GM19328 (cell line): Measurements from ENCODE around the gene MTG2.

Source experiments
- ATAC-seq: cut with Tn5 transposase; IDR thresholded peaks from one replicate; pipeline ENCODE4 v1.9.1; 2021; ENCODE audit warnings: mild to moderate bottlenecking, moderate library complexity; ENCODE audit not compliant: unreplicated experiment

The MTG2 gene

DNA sequence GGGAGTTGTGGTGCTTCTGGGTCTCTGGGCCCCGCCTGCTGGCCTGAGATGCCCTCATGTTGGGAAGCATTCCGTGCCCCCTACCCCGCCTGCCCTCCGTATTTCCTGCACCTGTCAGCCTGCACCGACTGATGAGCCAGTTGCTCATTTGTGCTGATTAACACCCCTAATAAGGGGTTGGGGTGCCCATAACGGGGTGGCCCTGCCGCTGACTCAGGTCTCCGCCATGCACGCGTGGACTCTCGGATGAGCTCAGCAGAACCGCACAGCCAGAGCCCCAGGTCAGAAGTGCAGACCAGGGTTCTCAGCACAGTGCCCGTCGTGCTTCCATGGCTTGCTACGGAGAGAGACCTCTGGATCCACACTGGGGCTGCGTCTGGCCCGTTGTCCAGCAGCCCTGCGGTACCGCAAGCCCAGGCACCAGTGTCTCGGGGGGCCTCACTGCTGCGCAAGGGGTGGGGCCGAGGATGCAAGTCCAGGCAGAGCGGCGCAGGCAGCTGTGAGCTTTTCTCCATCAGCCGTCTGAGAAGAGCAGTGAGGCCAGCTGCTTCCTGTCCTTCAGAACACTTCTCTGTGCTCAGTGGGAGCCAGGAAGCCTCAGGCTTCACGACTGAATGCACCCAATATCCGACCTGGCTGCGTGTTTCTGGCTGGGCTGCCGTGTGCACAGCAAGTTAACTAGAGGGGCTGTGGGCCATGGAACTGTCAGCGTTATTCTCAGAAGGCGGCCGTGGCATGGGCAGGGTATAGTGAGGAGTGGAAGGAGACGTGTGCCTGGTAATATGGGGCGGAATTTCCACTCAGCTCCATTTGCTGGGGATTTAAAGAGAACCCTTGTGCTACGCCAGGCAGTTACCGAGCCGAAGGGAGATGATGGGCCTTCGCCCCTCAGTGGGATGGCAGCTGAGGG, 18.6 kb downstream of the MTG2 start:
- peak; percentile 60 for ATAC-seq

DNA sequence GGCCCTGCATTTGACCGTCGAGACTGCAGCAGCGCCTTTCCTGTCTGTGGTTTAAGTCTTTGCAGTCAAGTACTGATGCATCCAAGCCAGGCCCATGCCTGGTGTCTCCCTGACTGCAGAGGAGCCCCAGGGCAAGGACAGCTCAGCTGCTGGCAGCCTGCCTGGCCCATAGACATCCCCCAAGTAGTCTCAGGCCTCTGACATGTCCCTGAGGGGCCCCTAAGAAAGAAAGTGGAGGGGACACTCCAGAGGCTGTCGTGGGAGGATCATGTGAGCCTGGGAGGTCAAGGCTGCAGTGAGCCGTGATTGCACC, 19.2 kb downstream of the MTG2 start:
- ATAC-seq = no peak

DNA sequence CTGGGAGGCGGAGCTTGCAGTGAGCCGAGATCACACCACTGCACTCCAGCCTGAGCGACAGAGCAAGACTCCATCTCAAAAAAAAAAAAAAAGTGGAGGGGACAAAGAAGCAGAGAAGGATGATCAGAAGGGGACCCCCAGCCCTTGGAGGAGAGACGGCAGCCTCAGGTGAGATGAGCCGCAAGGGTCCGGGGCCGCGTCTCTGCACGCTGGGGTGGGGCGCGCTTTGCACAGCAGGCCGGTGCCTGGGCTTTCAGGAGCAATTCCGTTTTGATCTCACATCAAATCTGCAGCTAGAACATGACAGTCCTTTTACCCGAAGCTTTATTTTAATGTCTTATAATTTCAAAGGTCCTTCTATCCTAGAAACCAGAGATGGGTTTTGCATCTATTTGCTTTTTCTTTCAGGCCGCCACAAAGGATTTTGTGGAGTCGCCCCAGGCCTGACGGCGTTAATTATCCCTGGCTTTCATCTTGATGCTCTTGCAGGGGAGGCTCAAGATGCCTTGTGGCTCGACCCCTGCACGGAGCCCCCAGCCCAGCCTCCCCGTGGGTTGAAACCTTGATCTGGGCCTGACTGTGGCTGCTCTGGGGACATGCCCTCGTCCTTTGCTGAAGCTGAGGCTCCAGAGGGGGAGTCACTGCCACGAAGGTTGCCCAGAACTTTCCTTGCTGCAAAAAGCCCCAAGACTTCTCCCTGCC, 20.0 kb downstream of the MTG2 start:
- no peak for ATAC-seq

DNA sequence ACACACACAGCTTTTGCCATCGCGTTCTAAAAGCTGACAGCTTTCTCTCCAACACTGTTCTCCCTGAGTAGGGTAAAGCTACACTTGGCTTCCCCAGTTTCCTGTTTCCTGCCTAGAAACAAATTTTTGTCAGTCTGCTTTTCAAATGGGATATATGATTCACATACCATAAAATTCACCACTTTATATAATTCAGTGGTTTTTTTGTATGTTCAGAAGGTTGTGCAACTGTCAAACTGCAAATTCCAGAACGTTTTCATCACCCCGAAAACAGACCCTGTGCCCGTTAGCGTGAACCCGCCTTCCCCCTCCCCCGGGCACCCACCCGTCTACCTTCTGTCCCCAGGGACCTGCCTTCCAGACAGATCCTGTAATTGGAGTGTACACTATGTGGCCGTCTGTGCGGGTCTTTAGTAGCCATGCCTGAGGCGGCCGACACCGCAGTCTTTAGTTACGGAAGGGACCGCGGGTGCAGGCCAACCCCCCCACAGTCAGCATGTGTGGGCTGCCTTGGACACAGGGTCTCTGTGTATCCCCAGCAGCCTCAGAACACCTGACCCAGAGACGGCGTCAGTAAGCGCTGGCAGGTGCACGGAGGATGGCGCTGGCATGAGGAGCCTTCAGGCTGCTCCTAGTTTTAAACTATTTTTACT, 20.7 kb downstream of the MTG2 start:
- no peak for ATAC-seq

DNA sequence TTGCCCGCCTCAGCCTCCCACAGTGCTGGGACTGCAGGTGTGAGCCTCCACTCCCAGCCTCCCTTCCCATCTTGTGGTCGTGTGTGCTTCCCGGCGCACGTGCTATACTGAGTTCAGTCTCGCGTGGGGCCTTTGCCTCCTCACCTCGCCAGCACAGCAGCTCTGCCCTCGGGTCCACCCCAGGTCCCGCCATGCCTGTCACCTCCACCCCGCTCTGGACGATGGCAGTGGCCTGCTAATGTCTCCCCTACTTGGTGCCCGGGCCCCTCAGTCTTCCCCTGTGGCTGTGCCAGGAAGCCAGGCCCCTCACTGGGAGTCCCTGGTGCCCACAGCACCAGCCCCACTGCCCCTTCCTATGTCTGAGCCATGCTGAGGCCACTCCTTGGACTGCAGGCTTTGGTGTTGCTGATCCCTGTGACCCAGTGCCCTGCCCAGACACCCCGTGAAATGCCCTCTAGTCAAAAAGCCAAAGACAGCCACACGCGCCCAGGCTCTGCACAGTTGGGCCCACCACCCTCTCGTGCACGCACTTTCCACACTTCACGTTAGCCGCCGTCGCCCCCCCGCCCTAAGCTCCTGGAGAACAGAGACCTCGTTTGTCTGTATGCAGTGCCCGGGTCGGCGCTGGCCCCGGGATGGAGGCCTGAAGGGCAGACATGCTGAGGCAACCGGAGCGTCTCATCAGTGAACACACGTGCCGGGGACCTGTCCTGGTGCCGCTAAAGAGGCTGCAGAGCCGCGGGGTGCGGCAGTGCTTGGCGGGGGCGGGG, 23.0 kb downstream of the MTG2 start:
- ATAC-seq = no peak

DNA sequence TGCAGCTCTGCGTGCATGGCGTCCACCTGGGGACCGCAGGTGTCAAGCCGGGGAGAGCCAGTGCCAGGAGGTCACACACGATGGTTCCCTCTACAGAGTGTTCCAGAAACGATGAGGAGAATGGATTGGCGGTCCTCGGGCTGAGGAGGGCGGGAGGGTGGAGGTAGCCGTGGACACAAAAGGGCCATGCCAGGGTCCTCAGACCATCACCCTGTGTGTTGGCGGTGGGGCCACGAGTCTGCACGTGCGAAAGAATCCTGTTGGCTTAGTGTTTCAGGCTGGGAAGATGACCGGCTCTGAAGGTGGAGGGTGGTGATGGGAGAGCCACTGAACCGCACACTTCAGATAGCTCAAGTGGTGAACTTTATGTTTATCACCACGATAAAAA, 23.6 kb downstream of the MTG2 start:
- no peak for ATAC-seq

DNA sequence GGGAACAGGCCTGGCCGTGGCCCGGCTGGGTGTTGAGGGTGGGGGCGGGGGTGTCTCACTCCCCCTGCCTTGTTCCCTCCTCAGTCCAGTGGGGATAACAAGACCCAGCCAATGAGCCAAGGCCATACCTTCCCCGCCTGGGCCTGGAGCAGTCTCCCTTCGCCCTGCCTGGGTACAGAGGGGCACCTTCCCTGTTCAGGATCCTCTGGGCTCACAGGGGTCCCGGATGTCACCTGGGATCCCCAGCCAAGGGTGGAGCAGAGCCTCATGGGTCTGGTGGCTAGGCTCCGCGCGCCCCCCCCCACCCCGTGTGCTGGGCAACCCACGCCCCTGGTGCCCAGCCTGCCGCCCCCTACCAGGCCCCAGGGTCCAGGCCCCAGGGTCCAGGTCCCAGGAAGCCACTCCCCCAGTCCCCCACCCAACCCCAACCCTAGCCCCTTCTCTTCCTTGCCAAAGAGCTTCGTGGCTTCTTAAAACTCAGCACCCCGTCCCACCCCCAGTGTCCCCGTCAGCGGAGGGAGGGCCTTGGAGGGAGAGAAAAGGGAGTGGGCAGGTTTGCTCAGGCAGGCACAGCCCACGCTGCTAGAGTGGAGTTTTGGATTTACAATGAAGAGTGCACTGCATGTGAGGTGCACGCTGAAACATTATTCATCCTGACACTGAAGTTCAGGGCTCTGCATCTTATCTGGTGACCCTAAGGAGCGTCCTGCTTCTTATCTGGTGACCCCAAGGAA, 25.4 kb downstream of the MTG2 start:
- ATAC-seq = no peak

DNA sequence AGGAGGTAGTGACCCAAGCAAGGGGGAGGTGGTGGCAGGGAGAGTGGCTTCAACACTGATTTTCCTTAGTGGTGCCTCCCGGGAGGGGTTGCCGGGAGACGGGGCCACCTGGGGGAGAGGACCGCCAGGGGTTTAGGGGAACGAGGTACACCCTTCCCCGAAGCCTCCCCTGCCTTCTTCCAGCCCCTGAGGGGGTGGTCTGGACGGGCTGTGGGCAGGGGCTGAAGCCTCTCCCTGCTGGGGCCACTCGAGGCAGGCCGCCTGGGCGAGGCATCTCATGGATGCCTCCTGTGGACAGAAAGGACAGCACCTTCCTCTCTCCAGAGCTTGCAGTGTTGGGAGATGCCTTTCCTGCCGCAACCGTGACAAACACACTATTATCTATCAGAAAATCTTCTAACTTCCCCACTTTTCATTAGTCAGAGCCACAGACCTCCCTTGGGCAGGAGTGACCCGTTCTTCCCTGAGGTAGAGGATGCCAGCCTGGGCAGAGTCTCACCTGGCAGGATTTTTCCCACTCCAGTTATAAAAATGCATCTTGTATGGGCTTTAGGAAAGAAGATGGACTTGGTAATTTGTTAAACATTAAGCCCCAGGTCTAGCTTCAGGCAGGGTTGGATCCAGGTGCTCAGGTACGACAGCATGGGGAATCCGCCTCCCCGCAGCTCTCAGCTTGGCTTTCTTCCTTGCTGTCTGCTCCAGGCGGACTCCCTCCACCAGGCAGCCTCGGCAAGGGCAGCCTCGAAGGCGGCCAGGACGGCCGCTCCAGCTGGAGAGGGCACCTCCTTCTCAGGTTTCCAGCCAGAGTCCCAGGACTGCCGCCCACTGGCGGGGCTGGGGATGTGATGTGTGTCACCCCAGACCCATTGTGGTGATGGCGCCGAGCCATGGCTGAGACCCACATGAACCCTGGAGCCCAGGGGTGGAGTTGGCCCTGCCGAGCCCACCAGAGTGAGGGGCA, 26.2 kb downstream of the MTG2 start:
- no peak for ATAC-seq

DNA sequence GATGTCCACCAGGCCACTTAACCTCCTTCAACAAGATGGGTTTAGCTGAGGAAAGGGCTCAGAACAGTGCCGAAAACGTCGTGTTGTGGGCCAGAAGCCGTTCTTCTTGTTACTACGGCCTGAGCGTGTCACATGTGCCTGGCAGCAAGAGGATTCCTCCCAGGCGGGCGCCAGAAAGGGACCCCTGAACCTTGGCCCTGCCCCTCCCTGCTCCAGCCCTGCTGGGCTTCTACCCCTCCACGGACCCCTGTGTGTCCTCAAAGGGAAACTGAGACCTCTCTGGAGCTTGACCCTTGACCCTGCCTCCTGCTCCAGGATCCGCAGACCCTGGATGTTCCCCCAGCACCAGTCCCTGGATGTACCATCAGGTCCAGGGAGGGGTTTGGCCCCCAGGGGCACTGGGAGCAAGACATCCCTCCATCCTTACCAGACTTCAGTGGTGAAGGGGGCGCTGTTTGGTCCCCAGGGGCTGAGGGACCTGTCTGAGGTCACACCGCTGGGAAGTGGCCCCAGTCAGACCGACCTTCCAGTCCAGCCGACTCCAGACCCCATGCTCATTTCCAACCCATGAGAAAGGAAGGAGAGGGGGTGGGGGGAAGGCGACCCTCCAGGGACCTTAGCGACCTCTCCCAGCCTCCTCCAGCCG, 27.1 kb downstream of the MTG2 start:
- no peak for ATAC-seq

DNA sequence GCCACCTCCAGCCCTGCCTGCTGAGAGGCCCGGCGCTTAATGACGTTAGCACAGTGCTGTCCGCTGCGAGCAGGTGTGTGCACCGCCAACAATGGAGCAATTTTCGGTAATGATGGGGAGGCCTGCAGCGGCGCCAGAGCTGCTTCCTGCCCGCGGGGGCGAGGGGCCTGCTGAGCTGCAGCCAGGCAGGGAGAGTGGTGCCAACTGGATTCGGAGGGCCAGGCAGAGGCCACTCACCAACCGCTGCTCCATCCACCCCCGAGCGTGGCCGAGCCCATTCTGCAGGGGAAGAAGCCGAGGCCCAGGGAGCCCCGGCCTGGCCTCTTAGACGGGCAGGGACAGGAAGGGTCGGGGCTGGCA, 27.6 kb downstream of the MTG2 start:
- no peak for ATAC-seq

DNA sequence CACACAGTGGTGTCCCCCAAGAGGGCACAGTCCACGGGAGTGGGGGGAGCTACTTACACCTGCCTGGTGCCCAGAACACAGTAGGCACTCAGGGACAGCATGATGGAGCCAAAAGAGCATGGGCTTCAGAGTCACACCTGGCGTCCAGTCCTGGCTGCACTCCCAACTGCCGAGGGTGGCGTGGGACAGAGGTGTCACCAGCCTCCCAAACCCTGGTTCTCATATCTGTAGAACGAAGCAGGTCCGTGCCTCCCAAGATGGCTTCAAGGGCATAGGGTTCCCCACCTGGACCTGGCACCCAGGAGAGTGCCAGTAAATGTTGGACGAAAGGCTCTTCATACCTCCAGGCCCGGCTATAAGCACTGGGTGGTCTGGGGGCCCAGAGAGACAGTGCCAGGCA, 28.4 kb downstream of the MTG2 start:
- ATAC-seq = no peak

DNA sequence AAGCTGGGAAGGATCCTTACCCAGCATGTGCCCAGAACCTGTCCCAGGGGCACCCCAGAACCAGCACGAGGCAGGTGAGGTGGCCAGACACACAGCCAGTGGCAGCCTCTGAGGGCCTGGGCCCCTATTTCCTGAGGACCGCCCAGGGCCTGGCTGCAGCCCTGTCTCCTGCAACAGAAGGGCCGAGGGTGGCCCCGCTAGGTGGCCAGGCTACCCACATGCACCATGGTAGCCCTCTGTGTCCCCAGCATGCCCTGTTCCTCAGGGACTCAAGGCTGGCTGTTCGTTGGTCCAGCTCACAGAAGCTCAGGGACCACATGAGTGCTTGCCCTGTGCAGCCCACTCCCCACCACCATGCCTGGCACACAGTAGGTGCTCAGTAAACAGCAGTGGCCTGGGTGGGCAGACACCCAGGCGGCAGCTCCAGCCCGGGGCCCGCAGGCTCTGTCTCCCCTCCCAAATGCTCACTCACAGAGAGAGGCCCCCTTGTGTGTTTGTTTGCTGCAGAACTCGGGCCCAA, 29.0 kb downstream of the MTG2 start:
- no peak for ATAC-seq

DNA sequence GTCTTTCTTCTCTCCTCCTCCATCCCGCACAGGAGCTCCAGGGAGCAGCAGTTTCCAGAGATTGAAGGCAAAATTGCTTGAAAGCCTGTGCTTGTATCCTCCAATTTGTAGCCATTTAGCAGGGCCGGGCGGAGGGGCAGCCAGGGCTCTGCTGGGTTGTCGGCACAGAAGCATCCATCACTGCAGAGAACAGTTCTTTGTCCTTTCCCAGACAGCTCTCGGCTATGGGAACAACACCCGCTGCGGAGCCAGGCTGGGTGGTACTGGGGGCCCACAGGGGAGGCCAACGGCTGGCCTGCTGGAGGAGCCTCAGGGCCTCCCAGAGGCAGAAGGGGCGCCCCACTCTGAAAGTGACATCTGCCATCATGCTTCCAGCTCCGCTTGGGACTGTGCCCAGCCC, 29.5 kb downstream of the MTG2 start:
- no peak for ATAC-seq

DNA sequence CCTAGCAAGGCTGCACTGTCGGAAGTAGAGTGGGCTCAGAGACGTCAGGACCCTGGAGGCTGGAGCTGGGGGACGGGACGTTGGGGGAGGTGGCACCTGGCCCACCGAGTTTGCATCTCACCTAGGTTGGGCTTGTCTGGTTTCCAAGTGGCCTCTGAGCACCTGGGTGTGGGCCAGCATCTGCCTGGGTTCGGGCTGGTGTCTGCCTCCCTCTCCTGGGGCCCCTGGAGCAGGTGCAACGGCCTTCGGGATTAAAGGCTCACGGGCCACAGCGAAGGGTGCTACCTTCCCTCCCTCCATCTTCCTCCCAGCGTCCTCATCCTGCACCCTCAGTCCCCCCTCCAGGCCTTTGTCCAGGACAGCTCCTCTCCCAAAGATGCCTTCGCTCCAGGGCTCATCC, 31.2 kb downstream of the MTG2 start:
- no peak for ATAC-seq

DNA sequence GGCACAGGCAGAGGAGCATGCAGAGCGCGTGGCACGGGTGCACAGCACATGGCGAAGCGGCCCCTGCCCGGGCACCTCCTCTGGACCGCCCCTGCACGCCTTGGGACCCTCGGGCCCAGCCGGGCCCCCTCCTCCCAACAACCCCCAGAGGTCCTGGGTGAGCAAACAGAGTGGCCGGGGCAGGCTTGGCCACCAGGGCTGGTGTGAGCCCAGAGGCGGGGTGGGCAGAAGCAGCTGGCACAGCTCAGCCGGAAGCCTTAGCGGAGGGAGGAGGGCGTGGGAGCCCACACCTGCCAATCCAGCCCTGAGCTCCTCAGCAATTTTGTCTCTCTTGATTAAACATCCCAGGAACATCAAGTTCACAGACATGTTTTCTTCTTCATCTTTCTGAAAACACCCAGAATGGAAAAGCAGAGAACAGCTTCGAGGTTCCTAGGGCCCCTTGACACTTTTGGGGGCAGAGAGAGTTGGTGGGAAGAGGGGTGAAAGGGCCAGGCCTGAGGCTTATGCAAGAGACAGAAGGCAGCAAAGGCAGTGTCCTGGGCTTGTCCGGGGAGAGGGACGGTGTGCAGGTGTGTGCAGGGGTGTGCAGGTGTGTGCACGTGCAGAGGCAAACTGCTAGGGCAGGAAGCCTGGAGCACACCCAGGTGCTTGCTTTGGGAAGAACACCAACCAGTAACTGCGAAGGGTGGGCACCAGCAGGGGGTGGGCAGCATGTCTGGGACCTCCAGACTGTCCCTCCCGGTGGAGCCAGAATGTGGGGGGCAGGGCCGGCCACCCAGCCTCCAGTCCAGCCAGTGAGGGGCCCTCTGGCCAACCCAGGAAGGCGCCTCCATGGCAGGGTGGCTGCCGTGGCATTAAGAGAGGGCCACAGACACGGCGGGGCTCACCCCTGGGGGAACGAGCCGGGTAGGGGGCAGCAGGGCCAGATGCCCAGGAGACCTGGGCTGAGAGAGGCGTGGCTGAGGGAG, 32.5 kb downstream of the MTG2 start:
- no peak for ATAC-seq

DNA sequence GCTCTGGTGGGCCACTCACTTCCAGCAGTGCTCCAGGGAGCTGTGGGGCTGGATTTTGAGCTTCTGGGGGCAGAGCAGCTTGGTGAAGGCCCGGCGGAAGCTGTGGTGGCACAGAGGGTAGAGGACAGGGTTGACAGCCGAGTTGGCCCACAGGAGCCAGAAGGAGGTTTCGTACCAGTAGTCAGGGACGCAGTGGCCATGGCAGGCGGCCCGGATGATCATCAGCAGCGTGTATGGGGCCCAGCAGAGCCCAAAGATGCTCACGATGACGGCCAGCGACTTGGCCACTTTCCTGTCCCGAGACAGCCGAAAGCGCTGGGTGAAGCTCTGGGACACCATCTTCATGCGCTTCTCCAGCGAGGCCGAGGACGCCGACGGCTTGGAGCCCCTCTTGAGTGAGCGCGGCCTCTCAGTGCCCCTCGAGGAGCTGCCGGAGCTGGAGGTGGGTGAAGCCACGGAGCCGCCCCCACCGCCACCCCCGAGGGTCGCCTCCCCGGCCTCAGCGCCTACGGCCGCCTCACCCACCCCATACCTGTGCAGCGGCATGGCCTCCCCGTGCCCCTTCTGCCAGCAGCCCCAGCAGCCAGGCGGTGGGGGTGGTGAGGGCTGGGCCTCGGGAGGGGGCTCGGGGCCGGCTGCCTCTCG, 33.3 kb downstream of the MTG2 start:
- no peak for ATAC-seq
